HEK293 (cell line): ENCODE measurements around the gene CAND2.

ENCODE experiments used
- CTCF ChIP-seq: fragments of 450-650 bp; formaldehyde crosslinking; IDR thresholded peaks from 2 replicates; pipeline ENCODE4 v1.5.1; 2016; ENCODE audit warnings: missing biosample characterization, missing genetic modification characterization
- REST ChIP-seq: fragments of 450-650 bp; formaldehyde crosslinking; IDR thresholded peaks from 2 replicates; pipeline ENCODE4 v1.5.1; 2016; ENCODE audit warnings: missing biosample characterization, missing genetic modification characterization
- ZNF133 ChIP-seq: fragments of 450-650 bp; formaldehyde crosslinking; IDR thresholded peaks from 2 replicates; pipeline ENCODE4 v1.5.1; 2016; ENCODE audit warnings: missing biosample characterization, missing genetic modification characterization

- TF ChIP-seq CTCF, result no peak
- TF ChIP-seq ZNF133, result no peak
- no peak for TF ChIP-seq REST (tag by site-specific recombination)
These were observed 28.7 kb downstream of the CAND2 start for GRCh38 chr3:12825156-12825555.
